GM12878 (cell line): Measurements from ENCODE around the gene SLC35B4. TPM values are rescaled to one million over a fixed set of nuclear protein-coding genes. Genes with fewer than 3 reads are reported as not detected.

Experiments
- ATAC-seq: fragments of 200-7000 bp; cut with Tn5 transposase; 3 replicates; pipeline ENCODE4 v1.9.1; 2020; ENCODE audit warnings: mild to moderate bottlenecking, moderate library complexity
- BruUV-seq: library from RNA; stranded (reverse); fragments of 400-500 nt; replicated peaks from 2 replicates; lab custom pipeline; 2021; lab: Mats Ljungman, UMichigan
- CTCF ChIA-PET: fragments of 300-600 bp; sonication (Branson Sonifier 250); formaldehyde crosslinking; extraction: SDS; loops from one replicate; lab custom pipeline; 2021; ENCODE audit warnings: inconsistent platforms; lab: Yijun Ruan, JAX
- POLR2A ChIA-PET: fragments of 350-600 bp; formaldehyde crosslinking; extraction: SDS; loops from one replicate; lab custom pipeline; 2021; ENCODE audit warnings: inconsistent platforms; lab: Charles Lee
- RAD21 ChIA-PET: fragments of 300-600 bp; sonication (Branson Sonifier 250); formaldehyde crosslinking; loops from one replicate; lab custom pipeline; 2023; ENCODE audit warnings: antibody characterized with exemption; ENCODE audit not compliant: unreplicated experiment; lab: Charles Lee
- SMC1A ChIA-PET: fragments of 300-600 bp; sonication (Branson Sonifier 250); formaldehyde crosslinking; loops from one replicate; lab custom pipeline; 2023; ENCODE audit not compliant: unreplicated experiment, uncharacterized antibody; lab: Charles Lee
- DNase-seq: peaks from one replicate; pipeline ENCODE4 v3.0.0-alpha.2; 2011; ENCODE audit warnings: low read depth, low spot score
- FAIRE-seq: peaks from 3 replicates; lab custom pipeline; 2011; peaks lifted over from hg19 to GRCh38; lab: Jason Lieb, UNC
- H2AFZ ChIP-seq: 2 replicates; pipeline ENCODE4 v1.6.0; 2011; ENCODE audit warnings: low read depth, low read length, control low read depth; ENCODE audit not compliant: control insufficient read depth
- H3K27ac ChIP-seq: 2 replicates; pipeline ENCODE4 v1.5.1; 2011; ENCODE audit warnings: control low read depth; ENCODE audit not compliant: control insufficient read depth, insufficient read depth
- H3K27me3 ChIP-seq, 2 experiments: replicated peaks in 1 of 2; 2 replicates each; pipeline versions ENCODE4 v1.6.0 to v1.6.1; 2011; ENCODE audit warnings: low read length in 1 of 2; ENCODE audit not compliant: control insufficient read depth in 2 of 2, insufficient read depth in 2 of 2
- H3K36me3 ChIP-seq, 2 experiments: 2 replicates each; pipeline ENCODE4 v1.5.1; 2011; ENCODE audit warnings: low read length in 1 of 2; ENCODE audit not compliant: control insufficient read depth in 2 of 2, insufficient read depth in 2 of 2
- H3K4me1 ChIP-seq: 2 replicates; pipeline ENCODE4 v1.6.1; 2011; ENCODE audit warnings: mild to moderate bottlenecking, low read length, moderate library complexity, mixed read lengths; ENCODE audit not compliant: control insufficient read depth, insufficient read depth
- H3K4me2 ChIP-seq: 2 replicates; pipeline ENCODE4 v1.6.0; 2011; ENCODE audit warnings: control low read depth; ENCODE audit not compliant: control insufficient read depth, insufficient read depth
- H3K4me3 ChIP-seq: fragments of 200-600 bp; sonication (generic); 2 replicates; pipeline ENCODE4 v1.5.1; 2016
- H3K79me2 ChIP-seq: 2 replicates; pipeline ENCODE4 v1.6.0; 2011; ENCODE audit warnings: low read length; ENCODE audit not compliant: control insufficient read depth, insufficient read depth
- H3K9ac ChIP-seq: 2 replicates; pipeline ENCODE4 v1.8.0; 2011; ENCODE audit warnings: low read length, control low read depth, mixed read lengths; ENCODE audit not compliant: control insufficient read depth, insufficient read depth
- H3K9me3 ChIP-seq: replicated peaks from 3 replicates; pipeline ENCODE4 v1.5.1; 2011; ENCODE audit warnings: mild to moderate bottlenecking, low read length; ENCODE audit not compliant: control insufficient read depth, insufficient read depth
- H4K20me1 ChIP-seq: 2 replicates; pipeline ENCODE4 v1.6.0; 2011; ENCODE audit not compliant: control insufficient read depth, insufficient read depth
- CEBPB ChIP-seq, 2 experiments: fragments of 150-350 bp in 1 of 2; IDR thresholded peaks; 2 replicates each; pipeline ENCODE4 v1.6.1; 2012 to 2014; ENCODE audit warnings: low read depth in 2 of 2, low read length in 2 of 2, borderline replicate concordance in 1 of 2, inconsistent platforms in 1 of 2
- MEF2A ChIP-seq: IDR thresholded peaks from 2 replicates; pipeline ENCODE4 v1.6.1; 2011; ENCODE audit warnings: low read depth, mild to moderate bottlenecking, low read length, moderate library complexity; ENCODE audit not compliant: insufficient read depth
- RBBP5 ChIP-seq: fragments of 200-600 bp; sonication (generic); conservative IDR thresholded peaks from 2 replicates; pipeline ENCODE4 v1.6.1; 2016
- ZNF207 ChIP-seq: fragments of 450-650 bp; IDR thresholded peaks from 2 replicates; pipeline ENCODE4 v1.6.1; 2014; ENCODE audit warnings: antibody characterized with exemption, mild to moderate bottlenecking, borderline replicate concordance
- ZNF384 ChIP-seq: IDR thresholded peaks from 2 replicates; pipeline ENCODE4 v1.6.1; 2012; ENCODE audit warnings: low read depth, mild to moderate bottlenecking, low read length, improper control_type of control experiment, borderline replicate concordance
- WGBS: methylation state at CpG from one replicate; pipeline ENCODE4 v1.1.6; 2016; ENCODE audit warnings: low lambda C conversion rate; ENCODE audit not compliant: insufficient replicate concordance, insufficient coverage; ENCODE audit errors: missing lambda C conversion rate; 5-methylcytosine and 5-hydroxymethylcytosine counted together
- in situ Hi-C: fragments of 300-500 bp; cut with MboI; formaldehyde crosslinking; loops from 9 replicates; pipeline ENCODE4 v1.14.3; 2018; ENCODE audit warnings: mixed read lengths
- intact Hi-C: fragments of 100-400 bp; cut with micrococcal nuclease; formaldehyde crosslinking; loops from one replicate; pipeline ENCODE4 v1.14.2; 2022; ENCODE audit not compliant: unreplicated experiment
- polyA plus RNA-seq, 11 experiments: library from polyadenylated mRNA; depleted of rRNA in 4 of 11; unstranded in 6 of 11; stranded (reverse) in 5 of 11; fragments of >200 nt; fragmentation: Nextera tagmentation in 4 of 11; fragmentation: Illumina TruSeq in 1 of 11; extraction: Ambion mirVana in 4 of 11; extraction: Trizol in 1 of 11; gene quantifications; 1 replicate in 1 of 11; 2 replicates in 10 of 11; pipeline versions ENCODE4 v1.2.1 to v1.2.3, GENCODE V29; 2011 to 2016; ENCODE audit warnings: inconsistent platforms in 2 of 11, missing spikeins in 2 of 11, low read depth in 1 of 11
- total RNA-seq, 4 experiments: library from RNA; depleted of rRNA in 3 of 4; stranded (reverse); fragments of >200 nt in 3 of 4; fragmentation: Illumina TruSeq in 1 of 4; extraction: Trizol in 1 of 4; gene quantifications; 2 replicates each; pipeline versions ENCODE4 v1.2.1 to v1.2.3, GENCODE V29; 2013 to 2021
- TF ChIP-seq, protein P1 (sequence below): fragments of 450-650 bp; IDR thresholded peaks from 2 replicates; pipeline ENCODE4 v1.6.1; 2017; ENCODE audit warnings: mild to moderate bottlenecking, low read depth, inconsistent platforms; ENCODE audit not compliant: poor library complexity, severe bottlenecking

The SLC35B4 gene
- total and polyA plus RNA-seq, 10 of the 15 experiments (the other 5 are each of a cell fraction or from before 2014, with no cell fraction given), result 3.6 to 23.9 (median 14.0) TPM

DNA sequence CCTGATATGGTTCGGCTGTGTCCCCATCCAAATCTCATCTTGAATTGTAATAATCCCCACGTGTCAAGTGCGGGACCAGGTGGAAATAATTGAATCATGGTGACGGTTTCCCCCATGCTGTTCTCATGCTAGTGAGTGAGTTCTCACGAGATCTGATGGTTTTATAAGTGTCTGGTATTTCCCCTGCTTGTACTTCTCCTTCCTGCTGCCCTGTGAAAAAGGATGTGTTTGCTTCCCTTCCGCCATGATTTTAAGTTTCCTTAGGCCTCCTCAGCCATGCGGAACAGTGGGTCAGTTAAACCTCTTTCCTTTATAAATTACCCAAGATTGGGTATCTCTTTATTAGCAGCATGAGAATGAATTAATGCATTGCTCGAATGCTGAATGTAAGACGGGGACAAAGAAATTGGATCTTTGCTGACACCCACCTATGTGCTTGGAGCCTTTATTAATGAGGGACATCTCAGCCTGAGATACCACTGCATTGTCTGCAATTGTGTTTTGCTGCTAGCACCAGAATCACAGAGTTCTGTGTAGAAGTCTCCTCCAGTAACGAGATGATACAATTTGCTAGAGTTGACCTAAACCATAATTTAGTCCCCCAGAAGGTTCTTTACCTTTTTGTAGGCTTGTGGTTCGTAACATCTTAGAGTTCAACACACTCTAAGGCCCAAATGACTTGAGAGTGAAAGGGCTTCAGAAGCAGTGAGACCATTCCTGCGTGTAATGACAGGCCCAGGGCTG, 28.6 kb downstream of the SLC35B4 start:
- ATAC-seq (no peak), DNase-seq (no peak), FAIRE-seq (no peak)
- in situ Hi-C loops (no loop called here), intact Hi-C loops (no loop called here)
- ChIA-PET CTCF (interaction anchor here (0.9 kb wide), 1 partner anchor 28 kb away, joined by 6 read pairs; the partner anchor contains the start of gene SLC35B4), RAD21 (no interaction called here), SMC1A (interaction anchor here (1.4 kb wide), 1 partner anchor 7 kb away, joined by 3 read pairs; no protein-coding TSS in a partner anchor), POLR2A (no interaction called here)
- TF ChIP-seq ZNF207 (no peak), MEF2A (no peak), CEBPB (IDR thresholded peaks at IDR 0.05; ENCODE audit: borderline replicate concordance in 1 of 2, low read depth in 2 of 2, low read length in 2 of 2) (no peak), RBBP5 (no peak), ZNF384 (no peak)
- TF ChIP-seq, protein P1, sequence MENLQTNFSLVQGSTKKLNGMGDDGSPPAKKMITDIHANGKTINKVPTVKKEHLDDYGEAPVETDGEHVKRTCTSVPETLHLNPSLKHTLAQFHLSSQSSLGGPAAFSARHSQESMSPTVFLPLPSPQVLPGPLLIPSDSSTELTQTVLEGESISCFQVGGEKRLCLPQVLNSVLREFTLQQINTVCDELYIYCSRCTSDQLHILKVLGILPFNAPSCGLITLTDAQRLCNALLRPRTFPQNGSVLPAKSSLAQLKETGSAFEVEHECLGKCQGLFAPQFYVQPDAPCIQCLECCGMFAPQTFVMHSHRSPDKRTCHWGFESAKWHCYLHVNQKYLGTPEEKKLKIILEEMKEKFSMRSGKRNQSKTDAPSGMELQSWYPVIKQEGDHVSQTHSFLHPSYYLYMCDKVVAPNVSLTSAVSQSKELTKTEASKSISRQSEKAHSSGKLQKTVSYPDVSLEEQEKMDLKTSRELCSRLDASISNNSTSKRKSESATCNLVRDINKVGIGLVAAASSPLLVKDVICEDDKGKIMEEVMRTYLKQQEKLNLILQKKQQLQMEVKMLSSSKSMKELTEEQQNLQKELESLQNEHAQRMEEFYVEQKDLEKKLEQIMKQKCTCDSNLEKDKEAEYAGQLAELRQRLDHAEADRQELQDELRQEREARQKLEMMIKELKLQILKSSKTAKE, result no peak
- no peak overlapping the region for H2AFZ ChIP-seq
- no peak overlapping the region for H3K9ac ChIP-seq
- no peaks in the 10 kb centered on the region for H3K9me3 ChIP-seq
- no TSS peak for BruUV-seq
- H3K27me3 ChIP-seq, result no peaks in the 10 kb centered on the region
- H3K4me2 ChIP-seq, result no peak overlapping the region
- H3K36me3 ChIP-seq, result no peaks in the 10 kb centered on the region
- H4K20me1 ChIP-seq, result no peaks in the 10 kb centered on the region
- H3K27ac ChIP-seq, result no peak overlapping the region
- WGBS, result 90% methylated on average over 12 of the region's 12 CpGs
- peaks cover 7% of the 10 kb centered on the region for H3K4me1 ChIP-seq
- H3K4me3 ChIP-seq, result no peak overlapping the region
- no peaks in the 10 kb centered on the region for H3K79me2 ChIP-seq
